GM10248 (cell line): Measurements from ENCODE around the gene ZNF582.

ENCODE experiments used
- CTCF ChIA-PET: fragments of 300-600 bp; sonication (Branson Sonifier 250); formaldehyde crosslinking; extraction: SDS; loops from one replicate; lab custom pipeline; 2021; ENCODE audit warnings: antibody characterized with exemption; lab: Yijun Ruan, JAX
- POLR2A ChIA-PET: fragments of 350-650 bp; sonication (Branson Sonifier 250); formaldehyde crosslinking; extraction: SDS; loops from one replicate; lab custom pipeline; 2020; ENCODE audit warnings: antibody characterized with exemption; lab: Yijun Ruan, JAX
- DNase-seq: peaks from one replicate; pipeline ENCODE4 v3.0.0; 2012; ENCODE audit errors: extremely low spot score
- CTCF ChIP-seq: IDR thresholded peaks from 2 replicates; pipeline ENCODE4 v1.5.1; 2012; ENCODE audit warnings: mild to moderate bottlenecking, low read depth; ENCODE audit errors: extremely low read depth, missing control alignments, control extremely low read depth

Gene ZNF582

GRCh38 chr19:56356944-56357343, 36.4 kb downstream of the ZNF582 start:
- DNase-seq, result no peak
- ChIA-PET POLR2A (no interaction called here), CTCF (interaction anchor here (1.3 kb wide), 1 partner anchor 9 kb away, joined by 4 read pairs; no protein-coding TSS in a partner anchor)
- no peak for TF ChIP-seq CTCF

- ChIA-PET POLR2A (no interaction called here), CTCF (interaction anchor here (1.4 kb wide), 1 partner anchor 9 kb away, joined by 4 read pairs; no protein-coding TSS in a partner anchor)
- no peak for TF ChIP-seq CTCF
- no peak for DNase-seq
Measured at GRCh38 chr19:56355517-56355916, 37.8 kb downstream of the ZNF582 start.

GRCh38 chr19:56351208-56351607, 42.1 kb downstream of the ZNF582 start:
- CTCF ChIA-PET, result interaction anchor here (0.6 to 4.0 kb wide), 5 partner anchors 9 to 285 kb away, joined by 3 to 15 read pairs (median 3); no protein-coding TSS in a partner anchor
- POLR2A ChIA-PET, result no interaction called here
- TF ChIP-seq CTCF, result no peak
- no peak for DNase-seq

- CTCF ChIA-PET, result interaction anchor here (1.0 to 4.0 kb wide), 4 partner anchors 10 to 284 kb away, joined by 3 to 15 read pairs (median 5); no protein-coding TSS in a partner anchor
- POLR2A ChIA-PET, result no interaction called here
- peak; percentile 82 for TF ChIP-seq CTCF
- DNase-seq, result peak; percentile 37
Measured at GRCh38 chr19:56350416-56351045, 42.8 kb downstream of the ZNF582 start.

GRCh38 chr19:56348289-56348877, 45.0 kb downstream of the ZNF582 start:
- POLR2A ChIA-PET, result no interaction called here
- CTCF ChIA-PET, result interaction anchor here (1.0 to 4.0 kb wide), 14 partner anchors 9 to 716 kb away, joined by 3 to 30 read pairs (median 6); no protein-coding TSS in a partner anchor
- DNase-seq, result no peak
- peak; percentile 37 for TF ChIP-seq CTCF

GRCh38 chr19:56347163-56347778, 46.1 kb downstream of the ZNF582 start:
- DNase-seq, result no peak
- no peak for TF ChIP-seq CTCF
- CTCF ChIA-PET, result interaction anchor here (1.4 to 4.0 kb wide), 10 partner anchors 9 to 715 kb away, joined by 4 to 30 read pairs (median 10); no protein-coding TSS in a partner anchor
- POLR2A ChIA-PET, result no interaction called here
